22Rv1 (cell line): Measurements from ENCODE around the gene PTGDR2.

Experiments used
- H3K27ac ChIP-seq: fragments of 450-650 bp; 2 replicates; pipeline ENCODE4 v1.5.1; 2017
- ZFX ChIP-seq: fragments of 450-650 bp; IDR thresholded peaks from 2 replicates; pipeline ENCODE4 v1.6.1; 2017; ENCODE audit warnings: antibody characterized with exemption, borderline replicate concordance
- TF ChIP-seq, protein P1 (sequence below): fragments of 450-650 bp; IDR thresholded peaks from 2 replicates; pipeline ENCODE4 v1.5.1; 2017; ENCODE audit warnings: mild to moderate bottlenecking

PTGDR2 gene

DNA sequence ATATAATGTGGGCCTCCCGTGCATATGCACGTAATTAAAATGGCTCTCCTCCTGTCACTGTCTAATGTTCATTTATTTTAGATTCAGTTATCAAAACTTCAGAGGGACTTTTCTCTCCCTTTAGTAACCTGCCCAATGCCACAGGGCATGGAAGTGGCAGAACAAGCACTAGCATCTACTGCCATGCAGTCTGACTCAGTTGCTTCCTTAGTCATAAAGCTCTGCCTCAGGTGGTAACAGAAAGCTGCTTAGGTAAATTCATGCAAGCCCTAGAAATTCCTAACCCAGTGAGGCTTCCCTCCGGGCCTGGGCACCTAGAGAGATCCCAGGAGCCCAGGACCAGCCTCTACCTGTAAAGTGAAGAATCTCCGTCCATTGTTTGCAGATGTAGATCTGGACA, 41.7 kb upstream of the PTGDR2 start:
- TF ChIP-seq, protein P1, sequence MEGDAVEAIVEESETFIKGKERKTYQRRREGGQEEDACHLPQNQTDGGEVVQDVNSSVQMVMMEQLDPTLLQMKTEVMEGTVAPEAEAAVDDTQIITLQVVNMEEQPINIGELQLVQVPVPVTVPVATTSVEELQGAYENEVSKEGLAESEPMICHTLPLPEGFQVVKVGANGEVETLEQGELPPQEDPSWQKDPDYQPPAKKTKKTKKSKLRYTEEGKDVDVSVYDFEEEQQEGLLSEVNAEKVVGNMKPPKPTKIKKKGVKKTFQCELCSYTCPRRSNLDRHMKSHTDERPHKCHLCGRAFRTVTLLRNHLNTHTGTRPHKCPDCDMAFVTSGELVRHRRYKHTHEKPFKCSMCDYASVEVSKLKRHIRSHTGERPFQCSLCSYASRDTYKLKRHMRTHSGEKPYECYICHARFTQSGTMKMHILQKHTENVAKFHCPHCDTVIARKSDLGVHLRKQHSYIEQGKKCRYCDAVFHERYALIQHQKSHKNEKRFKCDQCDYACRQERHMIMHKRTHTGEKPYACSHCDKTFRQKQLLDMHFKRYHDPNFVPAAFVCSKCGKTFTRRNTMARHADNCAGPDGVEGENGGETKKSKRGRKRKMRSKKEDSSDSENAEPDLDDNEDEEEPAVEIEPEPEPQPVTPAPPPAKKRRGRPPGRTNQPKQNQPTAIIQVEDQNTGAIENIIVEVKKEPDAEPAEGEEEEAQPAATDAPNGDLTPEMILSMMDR: no peak
- TF ChIP-seq ZFX: no peak
- H3K27ac ChIP-seq: no peak overlapping the region

DNA sequence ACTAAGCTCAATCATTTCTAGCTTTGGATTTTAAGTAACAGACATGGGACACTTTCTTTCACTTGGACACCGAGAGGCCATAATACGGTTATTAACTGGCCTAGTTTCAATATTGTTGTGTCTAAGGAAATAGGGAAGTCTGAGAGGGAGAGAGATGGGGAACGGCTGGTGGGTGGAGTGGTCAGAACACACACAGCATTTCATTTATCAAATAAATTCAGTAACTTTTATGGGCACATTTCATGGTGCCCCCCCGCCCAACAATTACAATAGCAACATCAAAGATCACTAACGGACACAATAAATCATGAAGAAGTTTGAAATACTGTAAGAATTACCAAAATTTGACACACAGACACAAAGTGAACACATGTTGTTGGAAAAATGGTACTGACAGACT, 39.9 kb upstream of the PTGDR2 start:
- TF ChIP-seq, protein P1: no peak
- no peak for TF ChIP-seq ZFX
- H3K27ac ChIP-seq: no peak overlapping the region

DNA sequence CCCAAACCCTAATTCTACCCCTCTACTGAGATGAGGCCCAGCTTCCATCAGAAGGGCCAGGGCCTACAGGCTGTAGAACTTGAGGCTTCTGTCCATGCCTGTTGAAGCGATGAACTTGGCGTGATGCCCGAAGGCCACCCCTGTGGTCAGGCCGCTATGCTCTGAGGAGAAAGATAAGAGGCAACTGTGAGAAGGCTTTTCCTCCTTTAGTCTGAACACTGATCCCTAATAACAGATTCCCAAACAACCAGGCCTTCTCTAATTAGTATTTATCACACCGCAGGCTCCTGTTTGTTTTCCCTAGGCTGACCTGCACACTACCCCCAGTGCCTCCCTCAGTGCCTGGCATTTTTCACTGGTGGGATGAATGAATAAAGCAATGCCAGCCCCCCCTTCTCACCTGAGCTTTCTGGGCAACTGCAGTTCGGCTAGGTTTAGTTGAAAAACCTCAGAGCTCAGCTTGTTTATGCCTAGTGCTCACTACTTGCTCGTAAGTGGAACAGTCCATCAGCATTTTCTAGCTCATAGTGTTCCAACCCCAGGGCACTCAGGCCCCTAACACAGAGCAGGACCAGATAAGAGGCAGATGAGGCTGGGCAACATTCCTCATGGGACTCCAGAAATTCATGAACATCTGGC, 35.5 kb upstream of the PTGDR2 start:
- TF ChIP-seq ZFX: no peak
- TF ChIP-seq, protein P1: no peak
- H3K27ac ChIP-seq: no peak overlapping the region

DNA sequence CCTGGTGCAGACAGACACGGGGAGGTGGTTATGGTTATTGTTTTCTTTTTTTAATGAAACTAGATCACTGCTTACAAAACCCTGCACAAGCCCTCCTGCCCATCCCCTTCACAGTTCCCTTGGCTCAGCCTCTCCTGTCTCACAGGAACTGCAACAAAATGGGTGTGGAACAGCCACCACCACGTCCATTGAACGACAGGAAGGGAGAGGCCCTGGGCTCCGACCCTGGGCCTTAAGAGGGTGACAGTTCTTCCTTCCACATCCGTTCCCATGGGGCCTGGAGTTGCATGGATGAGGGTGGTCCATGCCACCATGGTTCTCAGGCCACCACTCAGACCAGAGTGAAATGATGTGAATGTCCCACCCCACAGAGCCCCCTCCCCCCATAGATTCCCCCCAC, 34.9 kb upstream of the PTGDR2 start:
- no peak for TF ChIP-seq ZFX
- TF ChIP-seq, protein P1: no peak
- peak overlapping the region; percentile 32 for H3K27ac ChIP-seq

DNA sequence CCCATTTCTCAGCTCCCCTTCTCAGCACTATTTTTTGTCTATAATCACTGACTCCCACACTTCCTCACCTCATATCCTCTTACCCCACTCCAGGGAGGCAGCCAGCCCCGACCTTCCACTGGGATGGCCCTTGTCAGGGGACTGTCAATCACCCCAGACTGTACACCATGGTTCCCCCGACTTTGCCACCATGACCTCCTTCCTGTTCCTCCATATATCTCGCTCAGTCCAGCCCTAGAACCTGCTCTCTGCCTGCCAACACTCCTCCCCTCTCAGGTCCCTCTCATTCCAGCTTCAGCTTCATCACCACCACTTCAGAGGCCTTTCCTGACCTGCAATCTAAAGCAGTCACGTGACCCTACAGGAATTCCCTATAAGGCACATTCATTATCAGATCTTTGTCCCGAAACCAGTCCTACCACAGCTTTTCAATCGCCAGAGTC, 34.1 kb upstream of the PTGDR2 start:
- TF ChIP-seq ZFX: no peak
- TF ChIP-seq, protein P1: no peak
- peak overlapping the region; percentile 32 for H3K27ac ChIP-seq

DNA sequence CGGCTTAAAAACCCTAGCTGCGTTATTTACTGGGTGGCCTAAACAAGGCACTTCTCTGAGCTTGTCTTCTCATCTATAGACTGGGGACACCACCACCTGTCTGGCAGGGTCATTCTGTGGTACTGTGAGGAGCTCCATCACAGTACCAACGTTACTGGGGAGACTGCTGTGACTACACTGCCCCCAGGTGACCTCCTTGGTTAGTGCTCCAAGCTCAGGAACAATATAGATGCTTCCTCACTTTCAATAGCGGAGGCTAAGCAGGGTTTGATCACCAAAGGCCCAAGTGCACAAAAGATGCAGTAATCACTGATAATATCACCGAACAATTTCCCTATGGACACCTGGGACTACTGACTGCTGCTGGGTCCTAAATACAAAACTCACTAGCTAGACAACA, 31.8 kb upstream of the PTGDR2 start:
- no peak for TF ChIP-seq ZFX
- TF ChIP-seq, protein P1: peak; percentile 50

DNA sequence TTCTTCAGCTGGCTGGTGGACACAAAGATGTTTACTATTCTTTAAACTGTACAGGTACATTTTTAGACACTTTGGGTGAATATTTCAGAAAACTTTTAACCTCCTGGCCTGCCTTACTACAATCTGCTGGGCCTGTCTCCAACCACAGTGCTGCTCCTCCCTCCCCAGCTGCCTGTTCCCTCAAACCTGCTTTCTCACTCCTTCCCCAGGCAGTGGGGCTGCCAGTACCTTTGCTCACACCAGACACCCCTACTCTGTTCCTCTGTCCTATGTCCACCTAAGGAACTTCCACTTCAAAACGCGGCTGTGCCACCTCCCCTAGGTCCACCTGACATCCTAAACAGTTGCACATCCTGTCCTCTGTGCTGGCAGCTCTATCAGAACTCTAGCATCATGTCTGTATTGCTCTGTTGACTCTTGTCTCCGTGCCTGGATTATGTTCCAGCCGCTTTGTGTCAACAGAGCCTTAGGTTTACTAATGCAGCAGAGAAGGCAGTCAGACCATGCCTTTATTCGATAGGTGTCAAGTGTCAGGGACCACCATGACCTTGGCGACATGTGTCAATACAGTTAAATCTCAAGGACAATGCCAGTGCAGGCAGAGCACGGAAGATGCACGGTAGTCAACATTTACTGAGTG, 25.0 kb upstream of the PTGDR2 start:
- no peak overlapping the region for H3K27ac ChIP-seq
- TF ChIP-seq, protein P1: no peak
- no peak for TF ChIP-seq ZFX

More for the DNA sequence above, 31.8 kb upstream of the PTGDR2 start:
- H3K27ac ChIP-seq: no peak overlapping the region; the same call in 1 of the 2 replicates
